HepG2 (cell line): ENCODE results near the gene TMEM79. TPM values are rescaled to one million over a fixed set of nuclear protein-coding genes. Genes with fewer than 3 reads are reported as not detected.

Source experiments
- CENPT ChIP-seq: sonication (generic); formaldehyde crosslinking; IDR thresholded peaks from 2 replicates; pipeline ENCODE4 v1.8.0; 2022; ENCODE audit warnings: low read depth, mild to moderate bottlenecking, moderate library complexity, missing genetic modification reagents
- CHD2 ChIP-seq: IDR thresholded peaks from 2 replicates; pipeline ENCODE4 v1.6.1; 2011; ENCODE audit warnings: low read depth, low read length, improper control_type of control experiment
- CHD4 ChIP-seq: fragments of 200-600 bp; sonication (generic); IDR thresholded peaks from 2 replicates; pipeline ENCODE4 v1.7.0; 2017; ENCODE audit warnings: mild to moderate bottlenecking, low read length, borderline replicate concordance
- EED ChIP-seq: sonication (generic); formaldehyde crosslinking; IDR thresholded peaks from 2 replicates; pipeline ENCODE4 v1.5.0; 2020; ENCODE audit warnings: mild to moderate bottlenecking, missing genetic modification reagents
- FIP1L1 ChIP-seq: fragments of 200-400 bp; formaldehyde crosslinking; IDR thresholded peaks from 2 replicates; pipeline ENCODE4 v1.6.1; 2018; ENCODE audit warnings: low read depth, mild to moderate bottlenecking, low read length, moderate library complexity, borderline replicate concordance; ENCODE audit not compliant: insufficient read depth
- GABPB1 ChIP-seq: IDR thresholded peaks from 2 replicates; pipeline ENCODE4 v1.6.1; 2016; ENCODE audit warnings: mild to moderate bottlenecking, missing genetic modification reagents, moderate library complexity, missing compliant biosample characterization
- GTF2F1 ChIP-seq: fragments of 150-350 bp; IDR thresholded peaks from 2 replicates; pipeline ENCODE4 v1.6.1; 2014; ENCODE audit warnings: low read length
- NFATC3 ChIP-seq: sonication (generic); formaldehyde crosslinking; IDR thresholded peaks from 2 replicates; pipeline ENCODE4 v1.5.1; 2020; ENCODE audit warnings: mild to moderate bottlenecking, missing genetic modification reagents
- NR2F6 ChIP-seq, 2 experiments: IDR thresholded peaks; 2 replicates each; pipeline ENCODE4 v1.6.1; 2016; ENCODE audit warnings: antibody characterized with exemption in 1 of 2, mild to moderate bottlenecking in 1 of 2
- POLR2AphosphoS5 ChIP-seq: IDR thresholded peaks from 2 replicates; pipeline ENCODE4 v1.6.1; 2012; ENCODE audit warnings: low read depth, low read length
- RBFOX2 ChIP-seq: fragments of 200-400 bp; formaldehyde crosslinking; IDR thresholded peaks from 2 replicates; pipeline ENCODE4 v1.6.1; 2017; ENCODE audit warnings: low read depth, mild to moderate bottlenecking, low read length
- SMAD1 ChIP-seq: sonication (generic); formaldehyde crosslinking; IDR thresholded peaks from 2 replicates; pipeline ENCODE4 v1.4.0; 2020; ENCODE audit warnings: missing genetic modification reagents, low read depth, mild to moderate bottlenecking, borderline replicate concordance
- SUZ12 ChIP-seq: fragments of 150-350 bp; IDR thresholded peaks from 2 replicates; pipeline ENCODE4 v1.6.1; 2014; ENCODE audit warnings: low read depth, low read length
- THAP11 ChIP-seq: IDR thresholded peaks from 2 replicates; pipeline ENCODE4 v1.6.1; 2016; ENCODE audit warnings: missing biosample characterization, missing genetic modification reagents
- ZNF253 ChIP-seq: sonication (generic); formaldehyde crosslinking; IDR thresholded peaks from 2 replicates; pipeline ENCODE4 v1.8.0; 2022; ENCODE audit warnings: mild to moderate bottlenecking, missing genetic modification reagents, borderline replicate concordance
- ZNF3 ChIP-seq: IDR thresholded peaks from 2 replicates; pipeline ENCODE4 v1.7.0; 2017; ENCODE audit warnings: inconsistent platforms
- ZNF329 ChIP-seq: sonication (generic); formaldehyde crosslinking; IDR thresholded peaks from 2 replicates; pipeline ENCODE4 v1.9.0; 2021; ENCODE audit warnings: low read depth, mild to moderate bottlenecking, missing genetic modification reagents
- ZNF674 ChIP-seq: sonication (generic); formaldehyde crosslinking; IDR thresholded peaks from 2 replicates; pipeline ENCODE4 v1.5.0; 2020; ENCODE audit warnings: low read depth, mild to moderate bottlenecking, missing genetic modification reagents
- ZNF775 ChIP-seq: sonication (generic); formaldehyde crosslinking; IDR thresholded peaks from 2 replicates; pipeline ENCODE4 v1.4.0; 2020; ENCODE audit warnings: missing genetic modification reagents, mild to moderate bottlenecking, moderate library complexity, borderline replicate concordance
- ZNF782 ChIP-seq: sonication (generic); formaldehyde crosslinking; IDR thresholded peaks from 2 replicates; pipeline ENCODE4 v1.4.0; 2020; ENCODE audit warnings: missing genetic modification reagents, mild to moderate bottlenecking, borderline replicate concordance
- polyA plus RNA-seq, 8 experiments: library from polyadenylated mRNA; depleted of rRNA in 3 of 8; stranded (reverse) in 7 of 8; unstranded in 1 of 8; fragments of >200 nt; fragmentation: Illumina TruSeq in 4 of 8; extraction: Trizol in 4 of 8; gene quantifications; 2 replicates each; pipeline versions ENCODE4 v1.2.1 to v1.2.3, GENCODE V29; 2011 to 2016; ENCODE audit warnings: low read depth in 4 of 8, missing spikeins in 1 of 8, mixed read lengths in 1 of 8; ENCODE audit not compliant: insufficient read depth in 1 of 8
- total RNA-seq, 5 experiments: library from RNA; depleted of rRNA; stranded (reverse); fragments of >200 nt; fragmentation: Illumina TruSeq; extraction: Trizol; gene quantifications; 2 replicates each; pipeline ENCODE4 v1.2.3, GENCODE V29; 2016; ENCODE audit warnings: low read depth in 1 of 5
- TF ChIP-seq, protein P1 (sequence below): sonication (generic); formaldehyde crosslinking; IDR thresholded peaks from 2 replicates; pipeline ENCODE4 v1.4.0; 2020; ENCODE audit warnings: missing genetic modification reagents
- TF ChIP-seq, protein P2 (sequence below): sonication (generic); formaldehyde crosslinking; IDR thresholded peaks from 2 replicates; pipeline ENCODE4 v1.8.0; 2022; ENCODE audit warnings: mild to moderate bottlenecking, missing genetic modification reagents, moderate library complexity
- TF ChIP-seq, protein P3 (sequence below): sonication (generic); formaldehyde crosslinking; IDR thresholded peaks from 2 replicates; pipeline ENCODE4 v1.4.0; 2020; ENCODE audit warnings: mild to moderate bottlenecking, missing genetic modification reagents

TMEM79 gene
- total and polyA plus RNA-seq, 2 of the 13 experiments (the other 11 are each of a cell fraction or from before 2014, with no cell fraction given) = 1.2 to 1.9 TPM

DNA sequence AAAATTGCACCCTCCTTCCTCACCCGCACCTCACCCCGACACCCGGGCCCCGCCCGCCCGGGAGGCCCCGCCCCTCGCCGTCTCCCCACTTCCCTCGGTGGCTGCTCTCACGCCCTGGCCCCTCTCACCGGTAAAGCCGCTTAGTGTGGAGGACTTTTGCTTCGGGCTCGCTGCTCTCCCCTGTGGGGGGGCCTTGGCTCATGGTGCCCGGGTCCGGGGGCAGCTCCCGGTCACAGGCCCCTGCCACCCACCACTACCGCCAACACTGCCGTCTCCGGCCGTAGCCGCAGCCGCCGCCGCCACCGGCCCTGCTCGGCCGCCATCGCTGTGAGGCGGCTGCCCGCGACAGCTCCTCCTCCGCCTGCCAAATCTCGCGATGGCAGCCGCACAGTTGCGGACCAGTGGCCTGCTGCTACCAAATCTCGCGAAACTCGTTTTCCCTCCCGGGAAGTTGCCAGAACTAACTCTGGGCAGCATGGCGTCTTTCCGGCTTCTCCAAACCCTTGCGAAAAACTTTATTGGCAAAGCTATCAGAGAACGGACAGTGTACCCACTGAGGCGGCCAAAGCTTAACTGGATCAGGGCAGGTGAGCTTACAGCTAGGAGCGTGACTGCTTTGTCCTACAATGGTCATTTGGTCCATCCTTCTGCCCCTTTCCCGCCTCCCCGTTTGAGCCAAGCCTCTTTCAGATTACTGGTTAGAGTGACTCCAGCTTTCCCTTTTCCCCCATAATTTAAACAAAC, 1.5 kb upstream of the TMEM79 start, which contains the start of gene SMG5 (continued):
- TF ChIP-seq, protein P1, sequence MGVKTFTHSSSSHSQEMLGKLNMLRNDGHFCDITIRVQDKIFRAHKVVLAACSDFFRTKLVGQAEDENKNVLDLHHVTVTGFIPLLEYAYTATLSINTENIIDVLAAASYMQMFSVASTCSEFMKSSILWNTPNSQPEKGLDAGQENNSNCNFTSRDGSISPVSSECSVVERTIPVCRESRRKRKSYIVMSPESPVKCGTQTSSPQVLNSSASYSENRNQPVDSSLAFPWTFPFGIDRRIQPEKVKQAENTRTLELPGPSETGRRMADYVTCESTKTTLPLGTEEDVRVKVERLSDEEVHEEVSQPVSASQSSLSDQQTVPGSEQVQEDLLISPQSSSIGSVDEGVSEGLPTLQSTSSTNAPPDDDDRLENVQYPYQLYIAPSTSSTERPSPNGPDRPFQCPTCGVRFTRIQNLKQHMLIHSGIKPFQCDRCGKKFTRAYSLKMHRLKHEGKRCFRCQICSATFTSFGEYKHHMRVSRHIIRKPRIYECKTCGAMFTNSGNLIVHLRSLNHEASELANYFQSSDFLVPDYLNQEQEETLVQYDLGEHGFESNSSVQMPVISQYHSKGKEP (CRISPR knock-in tag) = no peak; the same call in 1 of the 2 replicates
- TF ChIP-seq ZNF3 (CRISPR knock-in tag) (no peak), SMAD1 (CRISPR knock-in tag) (no peak), ZNF253 (peak; percentile 73; the same call in 1 of the 2 replicates), ZNF329 (CRISPR knock-in tag) (no peak), CHD2 (peak; percentile 99), ZNF782 (CRISPR knock-in tag) (peak; percentile 73; the same call in 1 of the 2 replicates), ZNF674 (CRISPR knock-in tag) (no peak), EED (CRISPR knock-in tag) (peak; percentile 17; the same call in 1 of the 2 replicates), THAP11 (CRISPR knock-in tag) (peak; percentile 95), NFATC3 (CRISPR knock-in tag) (no peak), RBFOX2 (peak; percentile 99), GTF2F1 (no peak; the same call in 1 of the 2 replicates), CENPT (CRISPR knock-in tag) (peak; percentile 48; the same call in 1 of the 2 replicates), NR2F6 (IDR thresholded peaks at IDR 0.05) (no peak), NR2F6 (CRISPR knock-in tag; IDR thresholded peaks at IDR 0.05) (0 out of 2 replicates have a peak, but pooled peaks have one; percentile 45), POLR2AphosphoS5 (peak; percentile 84), SUZ12 (no peak), GABPB1 (CRISPR knock-in tag) (peak; percentile 94), ZNF775 (CRISPR knock-in tag) (peak; percentile 23; the same call in 1 of the 2 replicates), CHD4 (no peak), FIP1L1 (no peak)
- TF ChIP-seq, protein P2, sequence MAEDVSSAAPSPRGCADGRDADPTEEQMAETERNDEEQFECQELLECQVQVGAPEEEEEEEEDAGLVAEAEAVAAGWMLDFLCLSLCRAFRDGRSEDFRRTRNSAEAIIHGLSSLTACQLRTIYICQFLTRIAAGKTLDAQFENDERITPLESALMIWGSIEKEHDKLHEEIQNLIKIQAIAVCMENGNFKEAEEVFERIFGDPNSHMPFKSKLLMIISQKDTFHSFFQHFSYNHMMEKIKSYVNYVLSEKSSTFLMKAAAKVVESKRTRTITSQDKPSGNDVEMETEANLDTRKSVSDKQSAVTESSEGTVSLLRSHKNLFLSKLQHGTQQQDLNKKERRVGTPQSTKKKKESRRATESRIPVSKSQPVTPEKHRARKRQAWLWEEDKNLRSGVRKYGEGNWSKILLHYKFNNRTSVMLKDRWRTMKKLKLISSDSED (CRISPR knock-in tag) = no peak
- TF ChIP-seq, protein P3, sequence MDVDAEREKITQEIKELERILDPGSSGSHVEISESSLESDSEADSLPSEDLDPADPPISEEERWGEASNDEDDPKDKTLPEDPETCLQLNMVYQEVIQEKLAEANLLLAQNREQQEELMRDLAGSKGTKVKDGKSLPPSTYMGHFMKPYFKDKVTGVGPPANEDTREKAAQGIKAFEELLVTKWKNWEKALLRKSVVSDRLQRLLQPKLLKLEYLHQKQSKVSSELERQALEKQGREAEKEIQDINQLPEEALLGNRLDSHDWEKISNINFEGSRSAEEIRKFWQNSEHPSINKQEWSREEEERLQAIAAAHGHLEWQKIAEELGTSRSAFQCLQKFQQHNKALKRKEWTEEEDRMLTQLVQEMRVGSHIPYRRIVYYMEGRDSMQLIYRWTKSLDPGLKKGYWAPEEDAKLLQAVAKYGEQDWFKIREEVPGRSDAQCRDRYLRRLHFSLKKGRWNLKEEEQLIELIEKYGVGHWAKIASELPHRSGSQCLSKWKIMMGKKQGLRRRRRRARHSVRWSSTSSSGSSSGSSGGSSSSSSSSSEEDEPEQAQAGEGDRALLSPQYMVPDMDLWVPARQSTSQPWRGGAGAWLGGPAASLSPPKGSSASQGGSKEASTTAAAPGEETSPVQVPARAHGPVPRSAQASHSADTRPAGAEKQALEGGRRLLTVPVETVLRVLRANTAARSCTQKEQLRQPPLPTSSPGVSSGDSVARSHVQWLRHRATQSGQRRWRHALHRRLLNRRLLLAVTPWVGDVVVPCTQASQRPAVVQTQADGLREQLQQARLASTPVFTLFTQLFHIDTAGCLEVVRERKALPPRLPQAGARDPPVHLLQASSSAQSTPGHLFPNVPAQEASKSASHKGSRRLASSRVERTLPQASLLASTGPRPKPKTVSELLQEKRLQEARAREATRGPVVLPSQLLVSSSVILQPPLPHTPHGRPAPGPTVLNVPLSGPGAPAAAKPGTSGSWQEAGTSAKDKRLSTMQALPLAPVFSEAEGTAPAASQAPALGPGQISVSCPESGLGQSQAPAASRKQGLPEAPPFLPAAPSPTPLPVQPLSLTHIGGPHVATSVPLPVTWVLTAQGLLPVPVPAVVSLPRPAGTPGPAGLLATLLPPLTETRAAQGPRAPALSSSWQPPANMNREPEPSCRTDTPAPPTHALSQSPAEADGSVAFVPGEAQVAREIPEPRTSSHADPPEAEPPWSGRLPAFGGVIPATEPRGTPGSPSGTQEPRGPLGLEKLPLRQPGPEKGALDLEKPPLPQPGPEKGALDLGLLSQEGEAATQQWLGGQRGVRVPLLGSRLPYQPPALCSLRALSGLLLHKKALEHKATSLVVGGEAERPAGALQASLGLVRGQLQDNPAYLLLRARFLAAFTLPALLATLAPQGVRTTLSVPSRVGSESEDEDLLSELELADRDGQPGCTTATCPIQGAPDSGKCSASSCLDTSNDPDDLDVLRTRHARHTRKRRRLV (CRISPR knock-in tag) = no peak
